Activated CD4-positive, alpha-beta T cell treated with anti-CD3 and anti-CD28 coated beads, Interleukin-2, amount 50 U/mL, for 4 hours (primary cell): ENCODE results near the gene SLC6A3.
"Not testable (repeated sequence)": the region's sequence is repeated elsewhere in the genome, so short reads cannot be mapped to it uniquely, and the experiment has no call there.

Experiments used
- DNase-seq, 2 experiments: peaks; one replicate each; pipeline ENCODE4 v3.0.0-alpha.2; 2020

SLC6A3 gene

DNA sequence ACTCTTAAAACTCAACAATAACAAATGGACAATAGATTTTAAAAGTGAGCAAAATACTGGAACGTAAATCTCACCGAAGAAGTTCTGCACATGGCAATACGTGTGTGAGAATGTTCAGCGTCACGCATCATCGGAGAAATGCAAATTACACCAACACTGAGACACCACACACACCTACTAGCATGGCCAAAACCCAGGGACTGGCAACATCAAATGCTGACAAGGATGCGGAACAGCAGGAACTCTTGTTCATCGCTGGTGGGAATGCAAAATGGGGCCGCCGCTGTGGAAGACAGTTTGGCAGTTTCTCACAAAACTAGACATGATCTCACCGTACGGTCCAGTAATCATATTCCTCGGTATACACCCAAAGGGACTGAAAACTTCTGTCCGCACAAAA, 78.7 kb downstream of the SLC6A3 start:
- no peak for DNase-seq

DNA sequence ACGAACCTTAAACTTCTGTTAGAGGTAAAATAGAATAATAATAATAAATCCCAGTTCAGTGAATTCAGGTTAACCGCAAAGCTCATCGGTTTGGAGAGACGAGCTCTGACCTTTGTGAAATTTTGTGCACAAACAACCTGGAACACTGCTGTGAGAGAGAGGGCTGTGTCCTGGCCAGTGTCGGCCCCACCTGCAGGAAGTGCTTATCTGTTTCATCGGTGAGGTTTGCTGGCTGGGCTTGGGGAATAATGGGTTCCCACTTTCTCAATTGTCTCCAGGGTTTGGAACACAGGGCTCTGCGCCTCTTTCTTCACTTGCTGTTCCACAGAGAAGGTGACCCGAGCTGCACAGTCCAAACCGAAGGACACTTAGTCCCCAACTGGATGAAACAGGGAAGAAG, 81.0 kb downstream of the SLC6A3 start:
- no peak for DNase-seq

DNA sequence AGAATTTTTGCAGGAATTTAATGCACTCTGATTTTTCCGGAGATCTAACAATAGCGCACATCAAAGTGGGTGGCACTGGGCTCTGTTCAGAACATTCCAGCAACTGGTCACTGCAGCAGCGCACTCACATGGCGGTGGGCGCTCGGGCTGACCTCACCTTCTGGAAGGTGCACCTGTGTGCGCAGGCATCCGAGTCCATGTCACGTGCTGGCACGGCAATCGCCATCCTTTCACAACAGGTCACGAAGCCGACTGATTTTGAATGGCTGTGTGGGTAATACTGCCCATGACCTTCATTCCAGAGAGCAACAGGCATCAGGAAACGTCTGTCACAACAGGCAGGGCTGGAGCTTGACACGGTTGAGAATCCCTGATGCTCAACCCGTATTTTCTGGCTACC, 81.7 kb downstream of the SLC6A3 start:
- no peak for DNase-seq

DNA sequence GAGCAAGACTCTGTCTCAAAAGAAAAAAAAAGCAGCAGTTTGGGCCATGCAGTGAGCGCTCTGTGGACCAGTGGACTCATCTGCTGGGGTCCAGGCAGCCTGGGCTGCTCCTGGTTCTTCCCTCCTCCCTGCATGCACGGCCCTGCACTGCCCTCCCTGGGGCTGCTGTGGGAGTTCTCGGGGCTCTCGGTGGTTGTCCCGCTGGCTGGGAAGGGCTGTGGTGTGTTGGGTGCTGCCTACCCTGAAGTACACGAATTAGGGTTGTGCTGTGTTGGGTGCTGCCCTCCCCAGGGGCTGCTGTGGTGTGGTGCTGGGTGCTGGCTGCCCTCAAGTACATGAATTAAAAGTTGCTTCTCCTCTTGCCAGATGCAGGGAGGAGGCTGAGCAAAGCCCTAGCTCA, 82.1 kb downstream of the SLC6A3 start:
- no peak for DNase-seq

GRCh38 chr5:1362242-1363015, 82.8 kb downstream of the SLC6A3 start:
- DNase-seq: no peak

- DNase-seq: no peak
Measured at GRCh38 chr5:1360861-1361260, 84.4 kb downstream of the SLC6A3 start.

- not testable (repeated sequence) for DNase-seq
Measured at GRCh38 chr5:1360367-1360766, 84.9 kb downstream of the SLC6A3 start.

- no peak for DNase-seq
Measured at GRCh38 chr5:1359713-1360112, 85.5 kb downstream of the SLC6A3 start.

- DNase-seq: no peak
Measured at GRCh38 chr5:1359031-1359645, 86.1 kb downstream of the SLC6A3 start.

DNA sequence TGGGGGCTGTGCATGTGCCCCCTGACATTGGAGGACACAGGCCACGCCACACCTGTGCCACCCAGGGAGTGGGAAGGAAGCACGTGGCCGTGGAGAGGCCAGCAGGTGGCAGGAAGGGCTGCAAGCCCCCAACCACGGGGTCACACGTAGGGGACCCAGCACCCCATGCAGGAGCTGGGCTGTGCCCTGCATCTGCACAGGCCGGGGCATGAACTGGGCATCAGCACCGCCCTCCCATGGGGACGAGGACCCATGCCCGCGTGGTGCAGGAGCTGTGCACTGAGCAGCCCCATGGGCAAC, 86.6 kb downstream of the SLC6A3 start:
- DNase-seq: no peak

DNA sequence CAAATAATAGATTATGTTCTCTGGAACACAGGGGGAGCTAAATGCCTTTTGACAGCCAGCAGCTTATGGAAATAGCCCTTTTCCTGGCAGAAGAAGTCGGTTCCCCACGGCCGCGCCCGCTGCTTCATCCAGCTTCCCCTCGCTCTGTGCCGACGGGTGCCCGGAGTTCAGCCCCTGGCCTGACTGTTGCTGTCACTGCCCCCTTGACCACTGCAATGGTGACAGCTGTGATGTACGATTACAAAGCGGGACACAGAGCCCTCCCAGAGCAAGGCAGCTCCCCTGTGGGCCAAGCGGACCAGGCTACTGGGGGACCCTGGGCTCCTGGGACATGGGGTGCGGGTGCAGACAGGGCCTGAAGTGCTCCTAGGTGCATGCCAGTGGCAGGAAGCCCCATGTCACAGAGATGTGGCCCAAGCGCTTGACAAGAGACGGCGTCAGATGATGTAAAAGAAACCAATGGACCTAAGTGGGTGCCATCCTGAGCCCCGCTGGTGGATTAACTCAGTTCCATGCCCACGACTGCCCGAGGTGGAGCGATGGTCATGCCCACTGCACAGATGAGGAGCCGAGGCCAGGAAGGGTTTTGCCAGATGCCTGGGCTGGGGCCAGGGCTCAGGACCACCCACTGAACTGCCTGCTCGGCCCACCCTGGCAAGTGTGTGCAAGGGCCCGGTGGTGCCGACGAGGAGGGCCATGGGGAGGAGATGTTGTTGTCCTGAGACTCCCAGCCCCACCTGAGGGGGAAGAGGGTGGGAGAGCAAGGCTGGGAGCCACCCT, 87.1 kb downstream of the SLC6A3 start:
- no peak for DNase-seq

DNA sequence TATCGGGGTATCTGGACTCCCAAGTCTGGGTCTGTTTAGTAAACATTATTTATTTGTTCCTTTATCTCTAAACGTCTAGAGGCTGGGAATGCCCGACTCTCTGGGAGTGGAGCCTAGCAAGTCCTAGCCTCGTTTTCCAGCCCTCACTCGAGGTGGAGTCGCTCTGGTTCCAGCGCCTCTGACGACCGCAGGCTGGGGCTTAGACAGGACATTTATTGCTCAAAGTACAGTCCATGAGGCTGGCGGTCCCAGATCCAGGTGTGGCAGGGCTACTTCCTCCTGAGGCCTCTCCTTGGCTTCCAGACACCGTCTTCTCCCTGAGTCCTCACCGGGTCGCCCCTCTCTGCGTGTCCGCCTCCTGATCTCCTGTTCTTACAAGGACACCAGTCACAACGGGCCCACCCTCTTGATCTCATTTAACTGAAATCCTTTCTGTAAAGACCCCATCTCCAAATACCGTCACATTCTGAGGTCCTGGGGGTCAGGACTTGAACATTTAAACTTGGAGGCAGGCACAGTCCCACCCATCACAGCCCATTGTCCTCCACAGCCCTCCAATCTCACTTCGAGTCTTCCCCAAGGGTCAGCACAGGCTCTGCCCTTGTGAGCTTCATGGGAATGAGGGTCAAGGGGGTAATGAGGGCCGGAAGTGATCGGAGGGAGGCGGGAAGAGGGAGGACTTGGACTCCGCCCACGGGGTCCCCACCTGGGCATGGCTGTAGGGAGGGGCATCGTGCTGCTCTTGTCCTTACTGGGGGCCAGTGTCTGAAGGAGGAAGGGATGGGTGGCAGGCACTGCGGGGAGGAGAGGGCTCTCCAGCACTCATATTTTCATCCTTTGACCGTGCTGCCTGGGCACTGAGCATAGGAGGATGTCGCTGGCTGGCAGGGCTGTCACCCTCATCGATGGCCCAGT, 88.1 kb downstream of the SLC6A3 start:
- no peak for DNase-seq

- no peak for DNase-seq
Measured at GRCh38 chr5:1354576-1354975, 90.7 kb downstream of the SLC6A3 start.

- DNase-seq: no peak
Measured at GRCh38 chr5:1352231-1353219, 92.7 kb downstream of the SLC6A3 start.

GRCh38 chr5:1351156-1351555, 94.1 kb downstream of the SLC6A3 start:
- no peak for DNase-seq

GRCh38 chr5:1349246-1349645, 96.0 kb downstream of the SLC6A3 start:
- DNase-seq: no peak

GRCh38 chr5:1348986-1349245, 96.3 kb downstream of the SLC6A3 start:
- DNase-seq: no peak

DNA sequence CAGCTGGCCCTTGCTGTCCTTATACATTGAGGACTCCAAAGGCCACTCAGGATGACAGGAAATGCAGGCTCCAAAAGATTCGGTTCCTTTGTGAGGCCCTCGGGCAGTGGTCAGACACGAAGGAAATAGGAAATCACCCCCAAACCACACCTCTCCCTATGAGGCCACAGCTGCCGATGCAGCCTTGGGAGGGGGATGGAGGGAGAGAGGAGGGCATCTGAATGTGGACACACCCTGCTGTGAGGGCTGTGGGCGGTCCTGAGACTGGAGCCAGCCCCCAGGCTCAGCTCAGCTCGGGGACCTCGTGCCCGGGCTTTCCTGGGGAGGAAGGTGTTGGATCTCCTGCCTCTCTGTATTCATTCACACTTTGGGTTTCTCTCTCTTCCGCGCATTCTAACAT, 97.7 kb downstream of the SLC6A3 start:
- DNase-seq: no peak

DNA sequence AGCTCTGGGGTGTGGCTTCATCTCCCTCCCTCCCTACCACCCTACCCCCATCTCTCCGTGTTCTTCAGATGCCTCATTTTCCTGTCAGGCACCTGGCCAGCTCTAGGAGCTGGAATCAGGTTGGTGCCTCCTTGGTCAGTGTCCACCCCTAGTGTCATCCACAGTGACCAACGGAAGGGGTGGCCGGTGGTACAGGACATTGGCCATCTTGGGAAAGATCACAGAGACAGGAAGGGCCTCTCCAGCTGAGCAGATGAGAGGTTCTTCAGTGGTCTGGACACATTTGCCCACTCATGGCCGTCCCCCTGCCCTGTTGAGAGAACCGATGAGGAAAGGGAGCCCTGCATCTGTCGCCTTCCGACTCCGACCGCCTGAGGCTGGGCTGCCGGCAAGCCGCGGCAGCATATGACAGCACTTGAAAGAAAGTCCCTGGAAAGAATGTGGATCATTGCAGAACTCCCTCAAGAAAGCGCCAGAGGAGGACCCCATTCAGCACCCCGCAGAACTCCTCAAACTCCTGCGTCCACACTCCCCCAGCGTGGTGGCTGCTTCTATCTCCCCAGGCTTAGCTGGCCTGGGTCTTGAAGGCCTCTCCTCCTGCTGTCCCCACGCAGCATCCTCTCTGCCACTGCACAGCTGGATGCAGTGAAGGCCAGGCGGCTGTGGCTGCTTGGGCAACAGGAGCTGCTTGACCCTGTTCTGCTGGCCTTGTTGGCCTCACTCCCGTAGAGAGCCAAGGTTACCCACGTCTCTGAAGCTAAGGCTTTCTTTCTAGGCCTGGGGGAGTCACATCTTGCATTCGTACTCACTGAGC, 98.4 kb downstream of the SLC6A3 start:
- no peak for DNase-seq

- no peak for DNase-seq
Measured at GRCh38 chr5:1345876-1346626, 99.2 kb downstream of the SLC6A3 start.
